HepG2 (cell line): Measurements from ENCODE around the gene TASP1. TPM values are rescaled to one million over a fixed set of nuclear protein-coding genes. Genes with fewer than 3 reads are reported as not detected.

Experiments
- CREB1 ChIP-seq, 2 experiments: fragments of 450-650 bp in 1 of 2; IDR thresholded peaks; 2 replicates each; pipeline ENCODE4 v1.6.1; 2016 to 2017; ENCODE audit warnings: control low read depth in 1 of 2, mild to moderate bottlenecking in 1 of 2, missing compliant biosample characterization in 1 of 2, missing genetic modification characterization in 1 of 2
- EEA1 ChIP-seq: sonication (generic); formaldehyde crosslinking; IDR thresholded peaks from 2 replicates; pipeline ENCODE4 v1.5.1; 2020; ENCODE audit warnings: mild to moderate bottlenecking, missing genetic modification reagents, borderline replicate concordance
- ELF4 ChIP-seq: sonication (generic); formaldehyde crosslinking; IDR thresholded peaks from 2 replicates; pipeline ENCODE4 v1.5.0; 2020; ENCODE audit warnings: missing genetic modification reagents, mild to moderate bottlenecking, moderate library complexity, borderline replicate concordance
- EP300 ChIP-seq, 3 experiments: sonication (generic) in 1 of 3; formaldehyde crosslinking in 1 of 3; IDR thresholded peaks; 2 replicates each; pipeline versions ENCODE4 v1.5.1 to v1.6.1; 2011 to 2020; ENCODE audit warnings: low read depth in 2 of 3, low read length in 2 of 3, borderline replicate concordance in 1 of 3, improper control_type of control experiment in 1 of 3, mild to moderate bottlenecking in 1 of 3, missing genetic modification reagents in 1 of 3, moderate library complexity in 1 of 3
- HNF4A ChIP-seq: sonication (generic); formaldehyde crosslinking; IDR thresholded peaks from 2 replicates; pipeline ENCODE4 v1.4.0; 2020; ENCODE audit warnings: missing genetic modification reagents
- HNF4G ChIP-seq, 2 experiments: sonication (generic) in 1 of 2; formaldehyde crosslinking in 1 of 2; IDR thresholded peaks; 2 replicates each; pipeline versions ENCODE4 v1.4.0 to v1.6.1; 2011 to 2020; ENCODE audit warnings: borderline replicate concordance in 2 of 2, low read depth in 2 of 2, mild to moderate bottlenecking in 2 of 2, low read length in 1 of 2, missing genetic modification reagents in 1 of 2, moderate library complexity in 1 of 2
- ISX ChIP-seq: sonication (generic); formaldehyde crosslinking; conservative IDR thresholded peaks from 2 replicates; pipeline ENCODE4 v1.5.0; 2020; ENCODE audit warnings: missing genetic modification reagents
- KAT8 ChIP-seq: IDR thresholded peaks from 2 replicates; pipeline ENCODE4 v1.6.1; 2016; ENCODE audit warnings: missing genetic modification reagents, missing compliant biosample characterization
- NFKBIZ ChIP-seq: IDR thresholded peaks from 2 replicates; pipeline ENCODE4 v1.6.1; 2018; ENCODE audit warnings: missing genetic modification reagents, missing compliant biosample characterization
- RFX1 ChIP-seq: fragments of 450-650 bp; IDR thresholded peaks from 2 replicates; pipeline ENCODE4 v1.6.1; 2017
- RXRA ChIP-seq: sonication (generic); formaldehyde crosslinking; IDR thresholded peaks from 2 replicates; pipeline ENCODE4 v1.5.1; 2020; ENCODE audit warnings: missing genetic modification reagents
- SRY ChIP-seq: sonication (generic); formaldehyde crosslinking; IDR thresholded peaks from 2 replicates; pipeline ENCODE4 v1.8.0; 2022; ENCODE audit warnings: mild to moderate bottlenecking, missing genetic modification reagents
- TP53 ChIP-seq: sonication (generic); formaldehyde crosslinking; conservative IDR thresholded peaks from 2 replicates; pipeline ENCODE4 v1.4.0; 2020; ENCODE audit warnings: missing genetic modification reagents
- ZNF292 ChIP-seq: sonication (generic); formaldehyde crosslinking; IDR thresholded peaks from 2 replicates; pipeline ENCODE4 v1.8.1; 2022; ENCODE audit warnings: mild to moderate bottlenecking, low read depth, missing genetic modification reagents, borderline replicate concordance
- ZNF431 ChIP-seq: sonication (generic); formaldehyde crosslinking; IDR thresholded peaks from 2 replicates; pipeline ENCODE4 v1.9.0; 2022; ENCODE audit warnings: missing genetic modification reagents, low read depth, mild to moderate bottlenecking, borderline replicate concordance
- ZNF841 ChIP-seq: sonication (generic); formaldehyde crosslinking; IDR thresholded peaks from 2 replicates; pipeline ENCODE4 v1.8.1; 2023; ENCODE audit warnings: missing genetic modification reagents, borderline replicate concordance
- polyA plus RNA-seq, 8 experiments: library from polyadenylated mRNA; depleted of rRNA in 3 of 8; stranded (reverse) in 7 of 8; unstranded in 1 of 8; fragments of >200 nt; fragmentation: Illumina TruSeq in 4 of 8; extraction: Trizol in 4 of 8; gene quantifications; 2 replicates each; pipeline versions ENCODE4 v1.2.1 to v1.2.3, GENCODE V29; 2011 to 2016; ENCODE audit warnings: low read depth in 4 of 8, missing spikeins in 1 of 8, mixed read lengths in 1 of 8; ENCODE audit not compliant: insufficient read depth in 1 of 8
- total RNA-seq, 5 experiments: library from RNA; depleted of rRNA; stranded (reverse); fragments of >200 nt; fragmentation: Illumina TruSeq; extraction: Trizol; gene quantifications; 2 replicates each; pipeline ENCODE4 v1.2.3, GENCODE V29; 2016; ENCODE audit warnings: low read depth in 1 of 5
- TF ChIP-seq, protein P1 (sequence below): sonication (generic); formaldehyde crosslinking; IDR thresholded peaks from 2 replicates; pipeline ENCODE4 v1.4.0; 2020; ENCODE audit warnings: mild to moderate bottlenecking, low read depth, missing genetic modification reagents
- TF ChIP-seq, protein P2 (sequence below): IDR thresholded peaks from 2 replicates; pipeline ENCODE4 v1.6.1; 2016; ENCODE audit warnings: low read depth, missing genetic modification reagents, missing compliant biosample characterization
- TF ChIP-seq, protein P3 (sequence below): sonication (generic); formaldehyde crosslinking; IDR thresholded peaks from 2 replicates; pipeline ENCODE4 v1.5.0; 2020; ENCODE audit warnings: missing genetic modification reagents

TASP1 gene
- total and polyA plus RNA-seq, 2 of the 13 experiments (the other 11 are each of a cell fraction or from before 2014, with no cell fraction given): 10.0 to 25.2 TPM

DNA sequence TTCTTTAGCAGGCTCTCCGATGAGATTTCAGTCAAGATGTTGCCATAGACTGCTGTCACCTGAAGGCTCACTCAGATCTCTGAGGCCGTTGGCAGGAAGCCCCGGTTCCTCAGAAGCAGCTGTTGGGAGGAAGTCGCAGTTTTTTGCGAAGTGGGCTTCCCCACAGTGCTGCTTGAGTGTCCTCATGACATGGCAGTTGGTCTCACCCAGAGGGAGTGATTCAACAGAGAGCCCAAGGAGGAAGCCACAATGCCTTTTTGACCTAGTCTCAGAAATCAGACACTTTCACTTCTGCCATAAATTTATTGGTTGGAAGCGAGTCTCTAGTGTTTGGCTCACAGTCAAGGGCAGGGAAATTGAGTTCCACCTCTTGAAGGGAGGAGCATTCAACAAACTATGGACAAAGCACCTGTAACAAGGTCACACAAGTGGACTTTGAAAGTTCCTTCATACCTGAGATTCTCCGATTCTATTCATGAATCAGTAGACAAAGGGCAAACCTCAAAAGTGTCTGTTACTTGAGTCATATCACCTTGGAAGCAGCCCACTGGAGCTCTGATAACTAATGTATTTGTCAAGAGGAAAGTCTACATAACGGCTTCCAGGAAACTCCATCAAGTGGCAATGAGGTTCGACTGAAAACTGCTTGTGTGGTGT, 208.3 kb downstream of the TASP1 start (continued):
- TF ChIP-seq, protein P1, sequence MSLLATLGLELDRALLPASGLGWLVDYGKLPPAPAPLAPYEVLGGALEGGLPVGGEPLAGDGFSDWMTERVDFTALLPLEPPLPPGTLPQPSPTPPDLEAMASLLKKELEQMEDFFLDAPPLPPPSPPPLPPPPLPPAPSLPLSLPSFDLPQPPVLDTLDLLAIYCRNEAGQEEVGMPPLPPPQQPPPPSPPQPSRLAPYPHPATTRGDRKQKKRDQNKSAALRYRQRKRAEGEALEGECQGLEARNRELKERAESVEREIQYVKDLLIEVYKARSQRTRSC (CRISPR knock-in tag): no peak
- no peak for TF ChIP-seq ELF4 (CRISPR knock-in tag)
- TF ChIP-seq EP300 (IDR thresholded peaks at IDR 0.05; ENCODE audit: low read depth in 2 of 2, low read length in 2 of 2): peak in 1 of 2 experiments; percentile 81; a peak in 2 of 4 replicates
- peak; percentile 89 for TF ChIP-seq EP300 (CRISPR knock-in tag; IDR thresholded peaks at IDR 0.05; ENCODE audit: borderline replicate concordance)
- no peak for TF ChIP-seq ZNF292
- no peak for TF ChIP-seq CREB1 (IDR thresholded peaks at IDR 0.05)
- peak; percentile 20; the same call in 1 of the 2 replicates for TF ChIP-seq CREB1 (CRISPR knock-in tag; IDR thresholded peaks at IDR 0.05)
- TF ChIP-seq SRY (CRISPR knock-in tag): no peak
- TF ChIP-seq HNF4G (IDR thresholded peaks at IDR 0.05; ENCODE audit: borderline replicate concordance, low read depth, low read length): peak; percentile 72
- TF ChIP-seq HNF4G (CRISPR knock-in tag; IDR thresholded peaks at IDR 0.05; ENCODE audit: borderline replicate concordance, low read depth): no peak
- TF ChIP-seq ZNF431: no peak
- TF ChIP-seq TP53 (CRISPR knock-in tag): no peak
- TF ChIP-seq KAT8: peak; percentile 53; the same call in 1 of the 2 replicates
- TF ChIP-seq HNF4A (CRISPR knock-in tag): peak; percentile 81
- no peak for TF ChIP-seq ISX (CRISPR knock-in tag)
- TF ChIP-seq, protein P2, sequence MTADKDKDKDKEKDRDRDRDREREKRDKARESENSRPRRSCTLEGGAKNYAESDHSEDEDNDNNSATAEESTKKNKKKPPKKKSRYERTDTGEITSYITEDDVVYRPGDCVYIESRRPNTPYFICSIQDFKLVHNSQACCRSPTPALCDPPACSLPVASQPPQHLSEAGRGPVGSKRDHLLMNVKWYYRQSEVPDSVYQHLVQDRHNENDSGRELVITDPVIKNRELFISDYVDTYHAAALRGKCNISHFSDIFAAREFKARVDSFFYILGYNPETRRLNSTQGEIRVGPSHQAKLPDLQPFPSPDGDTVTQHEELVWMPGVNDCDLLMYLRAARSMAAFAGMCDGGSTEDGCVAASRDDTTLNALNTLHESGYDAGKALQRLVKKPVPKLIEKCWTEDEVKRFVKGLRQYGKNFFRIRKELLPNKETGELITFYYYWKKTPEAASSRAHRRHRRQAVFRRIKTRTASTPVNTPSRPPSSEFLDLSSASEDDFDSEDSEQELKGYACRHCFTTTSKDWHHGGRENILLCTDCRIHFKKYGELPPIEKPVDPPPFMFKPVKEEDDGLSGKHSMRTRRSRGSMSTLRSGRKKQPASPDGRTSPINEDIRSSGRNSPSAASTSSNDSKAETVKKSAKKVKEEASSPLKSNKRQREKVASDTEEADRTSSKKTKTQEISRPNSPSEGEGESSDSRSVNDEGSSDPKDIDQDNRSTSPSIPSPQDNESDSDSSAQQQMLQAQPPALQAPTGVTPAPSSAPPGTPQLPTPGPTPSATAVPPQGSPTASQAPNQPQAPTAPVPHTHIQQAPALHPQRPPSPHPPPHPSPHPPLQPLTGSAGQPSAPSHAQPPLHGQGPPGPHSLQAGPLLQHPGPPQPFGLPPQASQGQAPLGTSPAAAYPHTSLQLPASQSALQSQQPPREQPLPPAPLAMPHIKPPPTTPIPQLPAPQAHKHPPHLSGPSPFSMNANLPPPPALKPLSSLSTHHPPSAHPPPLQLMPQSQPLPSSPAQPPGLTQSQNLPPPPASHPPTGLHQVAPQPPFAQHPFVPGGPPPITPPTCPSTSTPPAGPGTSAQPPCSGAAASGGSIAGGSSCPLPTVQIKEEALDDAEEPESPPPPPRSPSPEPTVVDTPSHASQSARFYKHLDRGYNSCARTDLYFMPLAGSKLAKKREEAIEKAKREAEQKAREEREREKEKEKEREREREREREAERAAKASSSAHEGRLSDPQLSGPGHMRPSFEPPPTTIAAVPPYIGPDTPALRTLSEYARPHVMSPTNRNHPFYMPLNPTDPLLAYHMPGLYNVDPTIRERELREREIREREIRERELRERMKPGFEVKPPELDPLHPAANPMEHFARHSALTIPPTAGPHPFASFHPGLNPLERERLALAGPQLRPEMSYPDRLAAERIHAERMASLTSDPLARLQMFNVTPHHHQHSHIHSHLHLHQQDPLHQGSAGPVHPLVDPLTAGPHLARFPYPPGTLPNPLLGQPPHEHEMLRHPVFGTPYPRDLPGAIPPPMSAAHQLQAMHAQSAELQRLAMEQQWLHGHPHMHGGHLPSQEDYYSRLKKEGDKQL (CRISPR knock-in tag): 0 out of 2 replicates have a peak, but pooled peaks have one; percentile 7
- no peak for TF ChIP-seq EEA1 (CRISPR knock-in tag)
- TF ChIP-seq, protein P3, sequence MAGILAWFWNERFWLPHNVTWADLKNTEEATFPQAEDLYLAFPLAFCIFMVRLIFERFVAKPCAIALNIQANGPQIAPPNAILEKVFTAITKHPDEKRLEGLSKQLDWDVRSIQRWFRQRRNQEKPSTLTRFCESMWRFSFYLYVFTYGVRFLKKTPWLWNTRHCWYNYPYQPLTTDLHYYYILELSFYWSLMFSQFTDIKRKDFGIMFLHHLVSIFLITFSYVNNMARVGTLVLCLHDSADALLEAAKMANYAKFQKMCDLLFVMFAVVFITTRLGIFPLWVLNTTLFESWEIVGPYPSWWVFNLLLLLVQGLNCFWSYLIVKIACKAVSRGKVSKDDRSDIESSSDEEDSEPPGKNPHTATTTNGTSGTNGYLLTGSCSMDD (CRISPR knock-in tag): no peak
- TF ChIP-seq RXRA (CRISPR knock-in tag): peak; percentile 34; the same call in 1 of the 2 replicates
- no peak; the same call in 1 of the 2 replicates for TF ChIP-seq NFKBIZ (CRISPR knock-in tag)
- TF ChIP-seq ZNF841: no peak
- TF ChIP-seq RFX1: no peak
